SK-MEL-5 (cell line): ENCODE measurements around the gene CST6. TPM values are rescaled to one million over a fixed set of nuclear protein-coding genes. Genes with fewer than 3 reads are reported as not detected.

Source experiments
- DNase-seq: peaks from one replicate; pipeline ENCODE4 v3.0.0-alpha.2; 2016; ENCODE audit warnings: low read depth, low spot score
- in situ Hi-C: cut with HindIII; loops from 2 replicates; pipeline ENCODE4 v1.10.0; 2016; ENCODE audit warnings: low sequenced_read_pairs, high pct_unique_total_duplicates, low pct_unique_long_range_greater_than_20kb
- total RNA-seq: library from RNA; depleted of rRNA; stranded (reverse); fragments of >200 nt; shearing (Covaris generic); gene quantifications from 2 replicates; pipeline ENCODE4 v1.2.3, GENCODE V29; 2014

CST6 gene
- total RNA-seq, 1 experiment from 2014 or later = not detected

DNA sequence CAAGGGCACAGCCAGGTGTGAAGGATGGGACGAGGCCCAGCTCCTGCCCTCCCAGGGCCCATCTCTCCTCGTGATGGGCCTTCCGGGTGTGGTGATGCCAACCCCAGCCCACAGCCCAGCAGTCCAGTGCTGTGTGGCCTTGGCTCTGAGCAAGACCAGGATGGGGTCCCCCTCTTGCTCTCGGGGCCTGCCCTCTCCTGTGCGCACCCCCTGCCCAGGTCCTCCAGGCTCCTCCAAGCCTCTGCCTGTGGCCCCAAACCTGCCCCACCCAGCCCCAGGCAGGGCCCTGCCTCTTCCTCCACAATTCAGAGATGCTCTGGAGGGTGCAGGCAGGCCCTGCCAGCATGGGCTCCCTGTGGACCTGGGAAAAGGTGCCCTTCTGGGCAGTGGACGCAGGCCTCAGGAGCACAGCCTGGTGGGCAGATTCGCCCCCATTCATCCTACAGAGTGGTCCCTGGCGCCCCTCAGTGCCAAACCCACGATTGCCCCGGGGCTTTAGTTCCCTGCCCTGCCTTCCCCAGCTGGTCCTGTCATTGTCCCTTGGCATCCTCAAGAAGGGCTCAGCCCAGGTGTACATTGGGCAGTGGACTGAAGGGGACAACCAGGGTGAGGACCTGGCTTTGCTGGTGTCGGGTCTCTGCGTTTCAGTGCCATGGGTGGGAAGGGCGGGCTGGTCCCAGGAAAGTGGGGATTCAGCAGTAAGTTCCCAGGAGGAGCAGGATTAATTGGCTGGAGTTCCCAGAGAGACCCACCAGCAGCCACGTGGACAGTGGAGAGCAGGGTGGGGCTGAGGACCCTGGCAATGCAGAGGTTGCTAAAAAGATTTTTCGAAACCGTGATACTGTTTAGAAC, 29.6 kb upstream of the CST6 start:
- no peak for DNase-seq
- in situ Hi-C loops = no loop called here

DNA sequence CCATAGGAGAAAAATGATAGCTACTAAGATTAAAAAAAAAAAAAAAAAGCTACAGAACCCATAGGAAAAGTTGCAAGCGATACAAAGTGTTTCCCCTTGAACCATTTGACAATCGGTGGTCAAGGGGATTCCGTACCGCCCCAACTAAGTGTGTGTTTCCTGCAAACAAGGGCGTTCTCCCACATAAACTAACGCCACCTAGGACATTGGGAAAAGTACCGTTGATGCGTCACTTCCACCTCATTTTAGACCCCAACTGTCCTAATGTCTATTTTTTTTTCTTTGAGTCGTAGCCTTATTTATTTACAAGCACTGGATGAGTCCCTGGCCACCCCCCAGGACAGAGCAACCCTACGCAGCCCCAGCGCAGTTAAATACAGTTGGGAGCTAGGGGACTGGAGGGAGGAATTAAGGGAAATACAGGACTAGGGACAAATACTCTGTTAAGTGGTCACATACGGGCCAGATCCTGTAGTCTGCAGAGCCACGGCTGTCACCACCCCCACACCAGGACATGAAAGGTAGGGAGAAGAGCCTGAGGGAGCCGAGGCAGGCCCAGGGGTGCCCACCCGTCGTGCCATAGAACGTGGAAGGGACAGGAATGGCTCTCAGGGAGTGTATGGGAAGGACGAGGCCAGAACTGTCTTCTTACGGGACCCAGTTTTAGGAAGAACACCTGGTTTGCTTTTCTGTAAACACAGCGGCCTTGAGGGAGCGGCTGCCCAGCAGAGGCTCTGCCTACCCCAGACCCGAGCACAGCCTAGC, 28.8 kb upstream of the CST6 start:
- in situ Hi-C loops = no loop called here
- no peak for DNase-seq

- no peak for DNase-seq
- in situ Hi-C loops = no loop called here
Observed at GRCh38 chr11:65983589-65983987, 28.2 kb upstream of the CST6 start.

GRCh38 chr11:65987336-65987735, 24.5 kb upstream of the CST6 start:
- in situ Hi-C loops = no loop called here
- no peak for DNase-seq

- in situ Hi-C loops = no loop called here
- DNase-seq = peak; percentile 94
Observed at GRCh38 chr11:65988791-65989592, 22.8 kb upstream of the CST6 start.

DNA sequence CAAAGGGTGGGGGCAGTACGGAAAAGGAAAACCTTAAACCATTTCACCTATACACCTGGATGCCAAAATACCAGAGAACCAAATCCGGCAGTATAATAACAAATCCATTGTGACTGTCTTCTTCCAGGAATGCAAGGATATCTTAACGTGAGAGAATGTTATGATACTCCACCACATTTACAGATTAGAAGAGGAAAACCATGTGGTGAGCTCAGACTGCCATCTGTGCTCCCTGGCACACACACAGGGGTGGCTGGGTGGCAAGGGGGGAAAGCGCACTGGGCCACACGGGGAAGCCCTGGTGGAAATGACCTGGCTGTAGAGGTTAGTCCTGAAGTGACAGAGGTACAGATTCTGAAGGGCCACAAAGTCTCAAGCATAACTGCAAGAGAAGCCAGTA, 19.8 kb upstream of the CST6 start:
- no peak for DNase-seq
- in situ Hi-C loops = no loop called here

GRCh38 chr11:65997286-65997685, 14.5 kb upstream of the CST6 start:
- in situ Hi-C loops = no loop called here
- no peak for DNase-seq

DNA sequence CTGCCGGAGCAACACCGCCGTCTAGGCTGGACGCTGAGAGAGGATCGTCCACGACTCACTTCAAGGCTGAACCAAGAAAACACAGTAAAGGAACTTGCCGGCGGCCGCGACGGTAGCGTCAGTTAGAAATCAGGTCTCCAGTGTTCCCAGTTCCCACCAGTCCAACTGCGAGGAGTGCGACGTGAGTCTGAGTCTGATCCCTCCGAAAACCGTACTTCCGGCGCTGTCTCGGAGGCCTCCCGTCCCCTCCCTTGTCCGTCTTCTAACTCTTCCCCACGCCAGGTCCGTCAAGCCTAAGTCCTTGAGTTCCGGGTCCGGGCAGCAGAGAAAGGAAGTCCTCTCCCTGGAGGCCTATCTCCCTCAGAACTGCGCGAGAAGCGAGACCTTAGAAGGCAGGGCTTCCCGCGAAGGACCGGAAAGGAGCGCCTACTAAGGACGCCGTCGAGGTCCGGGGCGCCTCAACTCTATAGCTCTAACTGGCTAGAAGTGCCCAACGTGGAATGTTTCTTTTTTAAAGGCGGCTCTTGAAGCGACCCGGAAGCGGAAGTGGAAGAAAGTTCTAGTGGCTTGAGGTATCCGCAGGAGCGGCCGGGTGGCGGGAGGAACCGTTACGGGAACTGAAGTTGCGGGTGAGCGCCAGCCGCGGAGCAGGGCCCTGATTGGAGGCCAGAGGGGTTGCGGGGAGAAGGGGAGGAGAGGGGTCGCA, 9.7 kb upstream of the CST6 start, which contains the start of the genes BANF1 and EIF1AD:
BANF1 (plus strand) TSS at position 562 of the 706 bp plus-strand sequence. CDS start 748 bp downstream, outside the sequence.
EIF1AD (minus strand) TSS at position 216 of the 706 bp plus-strand sequence. CDS start 1,768 bp downstream, outside the sequence.
- DNase-seq = peak; percentile 94
- in situ Hi-C loops = no loop called here

- in situ Hi-C loops = no loop called here
- peak; percentile 29 for DNase-seq
Observed at GRCh38 chr11:66002648-66003225, 9.1 kb upstream of the CST6 start.

DNA sequence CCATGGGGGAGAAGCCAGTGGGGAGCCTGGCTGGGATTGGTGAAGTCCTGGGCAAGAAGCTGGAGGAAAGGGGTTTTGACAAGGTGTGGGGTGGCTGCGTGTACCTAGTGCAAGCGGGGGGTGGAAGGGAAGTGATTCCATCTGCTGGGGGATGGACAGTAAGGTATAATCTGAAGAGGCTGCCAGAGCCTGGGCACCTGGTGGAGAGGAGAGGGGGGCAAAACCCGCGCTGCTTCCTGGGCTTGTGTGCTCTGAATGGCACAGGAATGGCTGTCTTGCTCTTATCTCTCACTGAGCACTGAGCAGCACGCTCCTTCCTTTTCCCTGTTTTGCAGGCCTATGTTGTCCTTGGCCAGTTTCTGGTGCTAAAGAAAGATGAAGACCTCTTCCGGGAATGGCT, 8.5 kb upstream of the CST6 start:
- in situ Hi-C loops = no loop called here
- no peak for DNase-seq

DNA sequence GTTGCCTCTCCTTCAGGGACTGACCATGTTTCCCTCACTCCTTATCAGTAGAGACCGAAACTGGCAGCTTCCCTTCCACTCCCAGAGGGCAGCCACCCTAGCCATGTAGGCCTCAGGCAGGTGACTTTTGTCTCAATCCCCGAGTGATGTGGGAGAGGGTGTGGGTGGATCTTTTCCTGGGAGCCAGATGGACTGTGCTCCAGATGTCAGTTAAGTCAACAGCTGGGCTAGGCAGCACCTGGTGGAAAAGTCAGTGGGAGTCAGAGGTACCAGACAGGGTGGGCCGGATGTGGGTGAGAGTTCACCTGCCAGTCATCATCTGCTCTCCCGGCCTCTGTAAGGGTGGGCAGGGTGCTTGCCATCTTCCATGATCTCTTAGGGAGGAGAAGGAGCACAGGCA, 7.6 kb upstream of the CST6 start:
- in situ Hi-C loops = no loop called here

GRCh38 chr11:66006134-66006890, 5.5 kb upstream of the CST6 start:
- in situ Hi-C loops = no loop called here
- no peak for DNase-seq

More for the DNA sequence above, 7.6 kb upstream of the CST6 start:
- no peak for DNase-seq

GRCh38 chr11:66006891-66007176, 5.0 kb upstream of the CST6 start:
- no peak for DNase-seq
- in situ Hi-C loops = no loop called here

DNA sequence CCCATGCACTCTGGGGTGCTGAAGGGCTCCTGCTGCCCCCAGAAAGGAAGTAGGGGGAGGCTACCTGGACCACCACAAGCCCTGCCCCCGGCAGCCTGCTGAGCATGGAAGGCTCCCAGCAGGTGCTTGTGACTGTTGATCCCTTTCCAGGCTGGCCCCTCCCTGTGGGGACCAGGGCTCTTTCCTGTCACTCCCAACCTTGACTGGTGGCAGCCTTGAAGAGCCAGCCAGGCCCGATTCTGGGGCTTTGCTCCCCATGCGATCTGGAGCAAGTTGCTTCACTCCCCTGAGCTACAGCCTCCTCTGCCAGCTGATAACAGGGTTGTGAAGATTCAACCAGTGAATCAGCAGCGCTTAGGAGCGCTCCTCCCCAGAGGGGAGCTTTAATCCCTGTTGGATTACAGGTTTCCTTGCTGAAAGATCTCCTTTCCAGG, 4.6 kb upstream of the CST6 start:
- in situ Hi-C loops = no loop called here
- DNase-seq = no peak

DNA sequence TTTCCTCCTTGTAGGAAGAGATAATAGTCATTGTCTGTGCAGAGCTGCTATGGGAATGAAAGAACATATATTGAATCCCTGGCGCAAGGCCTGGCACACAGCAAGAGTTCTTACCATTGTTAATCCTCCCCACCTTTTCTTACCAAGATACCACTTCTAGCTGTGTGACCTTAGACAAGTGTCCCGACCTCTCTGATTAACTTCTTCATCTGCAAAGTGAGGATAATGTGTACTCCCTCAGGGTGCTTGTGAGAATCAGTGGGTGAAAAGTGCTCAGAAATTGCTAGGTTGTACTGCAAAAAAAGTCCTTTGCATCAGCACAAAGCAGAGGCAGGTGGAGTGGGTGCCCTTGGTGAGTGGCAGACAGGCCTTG, 3.7 kb upstream of the CST6 start:
- in situ Hi-C loops = no loop called here
- DNase-seq = no peak

GRCh38 chr11:66008468-66009101, 3.2 kb upstream of the CST6 start:
- no peak for DNase-seq
- in situ Hi-C loops = no loop called here
